Rectal smooth muscle tissue (tissue), 1 donor: ENCODE data around the gene LRRC32.

Experiments
- H3K27ac ChIP-seq: one replicate; pipeline ENCODE4 v1.7.0; 2013; ENCODE audit warnings: low read depth, low read length, inconsistent platforms
- H3K27me3 ChIP-seq: one replicate; pipeline ENCODE4 v1.7.0; 2013; ENCODE audit warnings: low read length; ENCODE audit not compliant: control insufficient read depth, insufficient read depth
- H3K36me3 ChIP-seq: one replicate; pipeline ENCODE4 v1.7.0; 2013; ENCODE audit warnings: low read length; ENCODE audit not compliant: control insufficient read depth, insufficient read depth
- H3K4me1 ChIP-seq: one replicate; pipeline ENCODE4 v1.7.0; 2013; ENCODE audit warnings: low read length; ENCODE audit not compliant: control insufficient read depth, insufficient read depth
- H3K4me3 ChIP-seq: one replicate; pipeline ENCODE4 v1.7.0; 2013; ENCODE audit warnings: low read length
- H3K9ac ChIP-seq: one replicate; pipeline ENCODE4 v1.7.0; 2013; ENCODE audit warnings: low read length

Gene LRRC32

GRCh38 chr11:76630600-76631281 is 39.8 kb downstream of the LRRC32 start:
- no peaks in the 10 kb centered on the region for H3K27me3 ChIP-seq
- no peaks in the 10 kb centered on the region for H3K4me1 ChIP-seq
- no peak overlapping the region for H3K27ac ChIP-seq
- H3K9ac ChIP-seq = no peak overlapping the region
- no peaks in the 10 kb centered on the region for H3K36me3 ChIP-seq
- H3K4me3 ChIP-seq = no peak overlapping the region

GRCh38 chr11:76629853-76630599 is 40.5 kb downstream of the LRRC32 start:
- Histone ChIP-seq H3K27me3 (no peaks in the 10 kb centered on the region), H3K4me1 (no peaks in the 10 kb centered on the region), H3K27ac (peak overlapping the region; percentile 53), H3K9ac (no peak overlapping the region), H3K36me3 (no peaks in the 10 kb centered on the region), H3K4me3 (peak overlapping the region; percentile 10)

GRCh38 chr11:76629116-76629852 is 41.3 kb downstream of the LRRC32 start:
- H3K9ac ChIP-seq = no peak overlapping the region
- H3K27ac ChIP-seq = peak overlapping the region; percentile 53
- H3K4me3 ChIP-seq = no peak overlapping the region
- no peaks in the 10 kb centered on the region for H3K4me1 ChIP-seq
- H3K27me3 ChIP-seq = no peaks in the 10 kb centered on the region
- no peaks in the 10 kb centered on the region for H3K36me3 ChIP-seq

- H3K27ac ChIP-seq = no peak overlapping the region
Measured at GRCh38 chr11:76628408-76628947, 42.1 kb downstream of the LRRC32 start.

GRCh38 chr11:76627606-76628005 is 42.9 kb downstream of the LRRC32 start:
- Histone ChIP-seq H3K4me1 (no peaks in the 10 kb centered on the region), H3K36me3 (no peaks in the 10 kb centered on the region), H3K27me3 (no peaks in the 10 kb centered on the region), H3K9ac (no peak overlapping the region), H3K27ac (no peak overlapping the region), H3K4me3 (no peak overlapping the region)

More at GRCh38 chr11:76628408-76628947, 42.1 kb downstream of the LRRC32 start:
- Histone ChIP-seq H3K9ac (no peak overlapping the region), H3K4me3 (no peak overlapping the region), H3K27me3 (no peaks in the 10 kb centered on the region), H3K36me3 (no peaks in the 10 kb centered on the region), H3K4me1 (no peaks in the 10 kb centered on the region)

GRCh38 chr11:76626921-76627401 is 43.6 kb downstream of the LRRC32 start:
- Histone ChIP-seq H3K4me3 (no peak overlapping the region), H3K36me3 (no peaks in the 10 kb centered on the region), H3K9ac (no peak overlapping the region), H3K4me1 (no peaks in the 10 kb centered on the region), H3K27ac (no peak overlapping the region), H3K27me3 (no peaks in the 10 kb centered on the region)

- Histone ChIP-seq H3K27ac (no peak overlapping the region), H3K27me3 (no peaks in the 10 kb centered on the region), H3K36me3 (no peaks in the 10 kb centered on the region), H3K9ac (no peak overlapping the region), H3K4me1 (peaks cover 2% of the 10 kb centered on the region), H3K4me3 (no peak overlapping the region)
Measured at GRCh38 chr11:76626266-76626665, 44.3 kb downstream of the LRRC32 start.

- Histone ChIP-seq H3K27me3 (no peaks in the 10 kb centered on the region), H3K9ac (no peak overlapping the region), H3K27ac (no peak overlapping the region), H3K4me1 (peaks cover 2% of the 10 kb centered on the region), H3K4me3 (no peak overlapping the region), H3K36me3 (no peaks in the 10 kb centered on the region)
Measured at GRCh38 chr11:76625472-76626186, 44.9 kb downstream of the LRRC32 start.

- no peak overlapping the region for H3K4me3 ChIP-seq
- H3K4me1 ChIP-seq = peaks cover 2% of the 10 kb centered on the region
- H3K36me3 ChIP-seq = no peaks in the 10 kb centered on the region
- H3K27ac ChIP-seq = no peak overlapping the region
- no peak overlapping the region for H3K9ac ChIP-seq
- no peaks in the 10 kb centered on the region for H3K27me3 ChIP-seq
Measured at GRCh38 chr11:76624500-76625379, 45.8 kb downstream of the LRRC32 start.

- Histone ChIP-seq H3K9ac (no peak overlapping the region), H3K27ac (no peak overlapping the region), H3K4me1 (peaks cover 2% of the 10 kb centered on the region), H3K27me3 (no peaks in the 10 kb centered on the region), H3K36me3 (no peaks in the 10 kb centered on the region), H3K4me3 (no peak overlapping the region)
Measured at GRCh38 chr11:76623884-76624419, 46.6 kb downstream of the LRRC32 start.
